GM18511 (cell line): ENCODE measurements around the gene ZSCAN12.
"Not testable (repeated sequence)": the region's sequence is repeated elsewhere in the genome, so short reads cannot be mapped to it uniquely, and the experiment has no call there.

Experiments
- ATAC-seq: cut with Tn5 transposase; IDR thresholded peaks from one replicate; pipeline ENCODE4 v1.9.1; 2021; ENCODE audit warnings: mild to moderate bottlenecking, moderate library complexity; ENCODE audit not compliant: unreplicated experiment

The ZSCAN12 gene

GRCh38 chr6:28399350-28400121 lies at the start of gene ZSCAN12:
ZSCAN12 (minus strand) TSS chr6:28399747; CDS start chr6:28398405, 1,342 bp downstream.
- ATAC-seq, result peak; percentile 93

- ATAC-seq, result no peak
Observed at GRCh38 chr6:28449056-28449455, 49.5 kb upstream of the ZSCAN12 start.

- not testable (repeated sequence) for ATAC-seq
Observed at GRCh38 chr6:28447512-28447906, 48.0 kb upstream of the ZSCAN12 start.

- no peak for ATAC-seq
Observed at GRCh38 chr6:28446818-28447511, 47.4 kb upstream of the ZSCAN12 start.

- ATAC-seq, result not testable (repeated sequence)
Observed at GRCh38 chr6:28444759-28445158, 45.2 kb upstream of the ZSCAN12 start.

GRCh38 chr6:28443112-28443773 lies 43.7 kb upstream of the ZSCAN12 start, which contains the start of gene ZSCAN23:
ZSCAN23 (minus strand) TSS chr6:28443491; CDS start chr6:28436266, 7,225 bp downstream.
- peak; percentile 96 for ATAC-seq

- no peak for ATAC-seq
Observed at GRCh38 chr6:28442586-28442985, 43.0 kb upstream of the ZSCAN12 start.

GRCh38 chr6:28436404-28436803 lies 36.9 kb upstream of the ZSCAN12 start:
- ATAC-seq, result no peak

GRCh38 chr6:28433119-28433518 lies 33.6 kb upstream of the ZSCAN12 start:
- ATAC-seq, result no peak

GRCh38 chr6:28429781-28430180 lies 30.2 kb upstream of the ZSCAN12 start:
- no peak for ATAC-seq

- ATAC-seq, result no peak
Observed at GRCh38 chr6:28425944-28426541, 26.5 kb upstream of the ZSCAN12 start.

- no peak for ATAC-seq
Observed at GRCh38 chr6:28424163-28424562, 24.6 kb upstream of the ZSCAN12 start.

GRCh38 chr6:28423546-28423945 lies 24.0 kb upstream of the ZSCAN12 start:
- ATAC-seq, result no peak

- ATAC-seq, result no peak
Observed at GRCh38 chr6:28413681-28414080, 14.1 kb upstream of the ZSCAN12 start.

- ATAC-seq, result no peak
Observed at GRCh38 chr6:28410767-28411166, 11.2 kb upstream of the ZSCAN12 start.

- ATAC-seq, result no peak
Observed at GRCh38 chr6:28408076-28408802, 8.7 kb upstream of the ZSCAN12 start.

GRCh38 chr6:28407401-28407800 lies 7.9 kb upstream of the ZSCAN12 start:
- ATAC-seq, result no peak

GRCh38 chr6:28403923-28404322 lies 4.4 kb upstream of the ZSCAN12 start:
- ATAC-seq, result not testable (repeated sequence)

- no peak for ATAC-seq
Observed at GRCh38 chr6:28402197-28402596, 2.6 kb upstream of the ZSCAN12 start.

GRCh38 chr6:28401172-28401571 lies 1.6 kb upstream of the ZSCAN12 start:
- no peak for ATAC-seq

- no peak for ATAC-seq
Observed at GRCh38 chr6:28400122-28400451, 540 bp upstream of the ZSCAN12 start.
